Peyer's patch (tissue), 4 donors: ENCODE measurements around the gene MAML2. TPM values are rescaled to one million over a fixed set of nuclear protein-coding genes. Genes with fewer than 3 reads are reported as not detected.
"Not testable (repeated sequence)": the region's sequence is repeated elsewhere in the genome, so short reads cannot be mapped to it uniquely, and the experiment has no call there.

Source experiments
- DNase-seq, 3 donors: peaks; one replicate each; pipeline ENCODE4 v3.0.0-alpha.2; 2017 to 2019
- H3K27ac ChIP-seq, 4 donors: fragments of 200-600 bp; sonication (generic); one replicate each; pipeline ENCODE4 v1.5.1; 2016 to 2019
- H3K27me3 ChIP-seq, 2 donors: fragments of 200-600 bp; sonication (generic); one replicate each; pipeline ENCODE4 v1.5.1; 2019
- H3K36me3 ChIP-seq, 3 donors: fragments of 200-600 bp; sonication (generic); one replicate each; pipeline ENCODE4 v1.5.1; 2016 to 2019
- H3K4me1 ChIP-seq, 4 donors: fragments of 200-600 bp; sonication (generic); one replicate each; pipeline ENCODE4 v1.5.1; 2016 to 2019
- H3K4me3 ChIP-seq, 4 donors: fragments of 200-600 bp; sonication (generic); 1 replicate in 3 of 4; 2 replicates in 1 of 4; pipeline ENCODE4 v1.5.1; 2016 to 2019; ENCODE audit warnings: mild to moderate bottlenecking in 1 of 4
- H3K9me3 ChIP-seq, 4 donors: fragments of 200-600 bp; sonication (generic); one replicate each; pipeline ENCODE4 v1.5.1; 2016 to 2019; ENCODE audit warnings: mild to moderate bottlenecking in 1 of 4
- POLR2A ChIP-seq, 2 donors: fragments of 450-650 bp; IDR thresholded peaks; one replicate each; pipeline ENCODE4 v1.5.1; 2017; ENCODE audit warnings: antibody characterized with exemption in 2 of 2, mild to moderate bottlenecking in 2 of 2, moderate library complexity in 2 of 2
- total RNA-seq, 4 donors: library from RNA; depleted of rRNA; stranded (reverse); fragments of >200 nt; gene quantifications; one replicate each; pipeline ENCODE4 v1.1.0, GENCODE V29; 2016
- TF ChIP-seq, protein P1 (sequence below), 6 experiments: fragments of 450-650 bp in 4 of 6; fragments of 200-600 bp in 2 of 6; sonication (generic) in 1 of 6; IDR thresholded peaks; one replicate each; pipeline ENCODE4 v1.5.1; 2017 to 2019; ENCODE audit warnings: antibody characterized with exemption in 6 of 6, mild to moderate bottlenecking in 3 of 6, moderate library complexity in 1 of 6

The MAML2 gene
- total RNA-seq, 4 donors from 2014 or later: 8.4 to 60.2 (median 22.7) TPM

DNA sequence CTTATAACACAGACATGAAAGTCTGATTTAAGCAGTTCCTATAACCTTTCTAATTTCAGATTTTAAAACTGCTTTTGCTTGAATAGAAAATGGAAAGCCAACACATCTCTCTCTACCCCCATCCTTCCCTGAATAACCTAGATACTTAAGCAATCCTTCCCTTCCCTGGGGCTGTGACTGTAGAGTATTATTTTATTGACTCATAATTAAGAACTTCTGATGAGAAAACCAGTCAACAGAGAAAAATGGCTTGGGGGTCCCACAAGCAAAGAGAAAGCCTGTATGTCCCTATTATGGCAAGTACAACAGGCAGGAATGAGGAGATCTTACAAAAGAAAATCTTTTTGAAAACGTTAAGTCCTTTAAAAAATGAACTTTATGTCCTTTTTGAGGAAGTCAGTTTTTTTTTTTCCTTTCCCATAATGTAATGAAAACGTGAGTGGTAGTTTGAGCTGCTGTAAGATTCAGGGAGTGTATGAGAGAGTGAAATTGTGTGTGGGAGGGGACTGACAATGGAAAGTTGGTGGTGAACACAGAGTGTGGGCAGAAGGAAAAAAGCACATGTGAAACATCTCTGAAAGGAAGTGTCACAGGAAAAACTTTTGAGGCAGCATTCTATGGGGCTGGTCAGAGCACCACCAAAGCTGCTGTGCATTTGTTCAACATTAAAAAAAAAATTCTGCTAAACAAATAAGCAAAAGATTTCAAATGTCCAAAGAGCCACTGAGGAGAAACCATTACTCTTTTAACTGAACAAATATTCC lies 154.6 kb downstream of the MAML2 start:
- Histone ChIP-seq H3K4me3 (no peak overlapping the region), H3K4me1 (peaks cover 0 to 24% (median 3%) of the 10 kb centered on the region in 4 donors), H3K27ac (no peak overlapping the region), H3K36me3 (no peaks in the 10 kb centered on the region), H3K27me3 (no peaks in the 10 kb centered on the region), H3K9me3 (no peaks in the 10 kb centered on the region)
- DNase-seq: no peak
- TF ChIP-seq, protein P1, sequence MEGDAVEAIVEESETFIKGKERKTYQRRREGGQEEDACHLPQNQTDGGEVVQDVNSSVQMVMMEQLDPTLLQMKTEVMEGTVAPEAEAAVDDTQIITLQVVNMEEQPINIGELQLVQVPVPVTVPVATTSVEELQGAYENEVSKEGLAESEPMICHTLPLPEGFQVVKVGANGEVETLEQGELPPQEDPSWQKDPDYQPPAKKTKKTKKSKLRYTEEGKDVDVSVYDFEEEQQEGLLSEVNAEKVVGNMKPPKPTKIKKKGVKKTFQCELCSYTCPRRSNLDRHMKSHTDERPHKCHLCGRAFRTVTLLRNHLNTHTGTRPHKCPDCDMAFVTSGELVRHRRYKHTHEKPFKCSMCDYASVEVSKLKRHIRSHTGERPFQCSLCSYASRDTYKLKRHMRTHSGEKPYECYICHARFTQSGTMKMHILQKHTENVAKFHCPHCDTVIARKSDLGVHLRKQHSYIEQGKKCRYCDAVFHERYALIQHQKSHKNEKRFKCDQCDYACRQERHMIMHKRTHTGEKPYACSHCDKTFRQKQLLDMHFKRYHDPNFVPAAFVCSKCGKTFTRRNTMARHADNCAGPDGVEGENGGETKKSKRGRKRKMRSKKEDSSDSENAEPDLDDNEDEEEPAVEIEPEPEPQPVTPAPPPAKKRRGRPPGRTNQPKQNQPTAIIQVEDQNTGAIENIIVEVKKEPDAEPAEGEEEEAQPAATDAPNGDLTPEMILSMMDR (IDR thresholded peaks at IDR 0.05): no peak
- TF ChIP-seq POLR2A (IDR thresholded peaks at IDR 0.05): no peak

DNA sequence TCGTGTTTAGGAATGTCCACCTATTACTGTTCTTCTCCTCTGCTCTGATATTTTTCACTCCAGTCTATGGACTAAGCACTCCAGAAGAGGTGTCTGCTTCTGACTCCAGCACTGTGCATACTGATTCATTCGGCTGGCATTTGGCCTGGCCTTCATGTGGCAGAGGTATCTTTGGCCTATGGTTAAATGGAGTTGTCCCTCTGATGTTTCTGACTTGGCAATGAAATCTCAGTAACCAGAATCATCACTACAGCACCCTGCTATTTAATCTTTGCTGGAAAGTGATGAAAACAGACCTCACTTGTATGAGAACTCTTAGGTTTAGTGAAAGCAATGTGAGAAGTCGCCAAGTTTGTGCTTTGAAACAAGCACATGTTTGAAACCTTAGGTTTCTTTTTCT lies 155.2 kb downstream of the MAML2 start:
- H3K4me1 ChIP-seq: peaks cover 0 to 23% (median 3%) of the 10 kb centered on the region in 4 donors
- no peak for DNase-seq
- H3K27me3 ChIP-seq: no peaks in the 10 kb centered on the region
- TF ChIP-seq POLR2A (IDR thresholded peaks at IDR 0.05): no peak
- TF ChIP-seq, protein P1 (IDR thresholded peaks at IDR 0.05): no peak
- no peak overlapping the region for H3K4me3 ChIP-seq
- no peak overlapping the region for H3K27ac ChIP-seq
- H3K9me3 ChIP-seq: no peaks in the 10 kb centered on the region
- H3K36me3 ChIP-seq: no peaks in the 10 kb centered on the region

DNA sequence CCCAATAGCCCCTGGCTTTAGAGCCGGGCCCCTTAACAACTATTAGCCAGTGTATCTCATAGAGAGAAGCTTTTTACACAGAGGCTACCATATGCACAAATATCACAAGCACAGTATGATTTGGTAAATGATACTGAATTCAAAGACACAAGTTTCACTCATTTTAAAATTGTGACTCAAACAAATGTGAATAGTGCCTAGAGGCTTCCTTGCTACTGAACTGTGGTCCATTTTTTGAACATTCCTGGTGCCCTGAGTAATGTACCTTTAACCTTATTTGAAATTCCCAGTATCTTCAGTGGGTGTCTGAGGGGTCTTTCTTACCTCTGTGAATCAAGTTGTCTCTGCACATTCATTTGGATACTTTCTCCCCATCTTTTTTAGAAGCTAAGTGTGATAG lies 156.2 kb downstream of the MAML2 start:
- TF ChIP-seq, protein P1 (IDR thresholded peaks at IDR 0.05): no peak
- no peak for TF ChIP-seq POLR2A (IDR thresholded peaks at IDR 0.05)
- Histone ChIP-seq H3K9me3 (no peaks in the 10 kb centered on the region), H3K27ac (no peak overlapping the region), H3K4me3 (no peak overlapping the region), H3K27me3 (no peaks in the 10 kb centered on the region), H3K4me1 (peaks cover 0 to 23% (median 3%) of the 10 kb centered on the region in 4 donors), H3K36me3 (no peaks in the 10 kb centered on the region)
- no peak for DNase-seq

DNA sequence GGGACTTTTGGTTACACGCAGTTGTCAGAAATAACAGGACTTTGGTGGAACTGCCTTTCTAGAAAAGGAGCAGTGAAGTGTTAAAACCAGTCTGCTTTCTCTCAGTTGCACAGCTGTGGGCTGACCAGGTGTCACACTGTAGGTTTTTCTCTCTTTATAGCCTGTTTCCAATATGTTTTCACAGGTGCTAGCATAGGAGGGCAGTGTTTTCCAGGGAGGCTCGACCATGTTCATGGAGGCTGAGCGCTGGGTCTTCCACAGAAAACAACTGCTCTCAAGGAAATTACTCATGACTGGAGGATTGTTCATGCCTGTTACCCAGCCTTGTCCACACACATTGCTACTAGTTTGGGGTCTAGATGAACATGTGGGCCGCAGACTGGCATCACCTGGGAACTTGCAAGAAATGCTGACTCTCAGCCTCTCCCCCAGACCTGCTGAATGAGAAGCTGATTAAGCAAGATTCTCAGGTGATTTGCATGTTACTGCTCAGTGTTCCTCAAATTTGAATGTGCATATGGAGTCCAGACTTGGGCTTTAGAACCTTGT lies 157.7 kb downstream of the MAML2 start:
- peak in 2 of 3 donors; percentile 45 to 52 for DNase-seq
- Histone ChIP-seq H3K9me3 (no peaks in the 10 kb centered on the region), H3K4me1 (peaks cover 0 to 23% (median 3%) of the 10 kb centered on the region in 4 donors), H3K27me3 (no peaks in the 10 kb centered on the region), H3K27ac (peak overlapping the region in 1 of 4 donors; percentile 69), H3K4me3 (no peak overlapping the region), H3K36me3 (no peaks in the 10 kb centered on the region)
- TF ChIP-seq POLR2A (IDR thresholded peaks at IDR 0.05): no peak
- TF ChIP-seq, protein P1 (IDR thresholded peaks at IDR 0.05): no peak

DNA sequence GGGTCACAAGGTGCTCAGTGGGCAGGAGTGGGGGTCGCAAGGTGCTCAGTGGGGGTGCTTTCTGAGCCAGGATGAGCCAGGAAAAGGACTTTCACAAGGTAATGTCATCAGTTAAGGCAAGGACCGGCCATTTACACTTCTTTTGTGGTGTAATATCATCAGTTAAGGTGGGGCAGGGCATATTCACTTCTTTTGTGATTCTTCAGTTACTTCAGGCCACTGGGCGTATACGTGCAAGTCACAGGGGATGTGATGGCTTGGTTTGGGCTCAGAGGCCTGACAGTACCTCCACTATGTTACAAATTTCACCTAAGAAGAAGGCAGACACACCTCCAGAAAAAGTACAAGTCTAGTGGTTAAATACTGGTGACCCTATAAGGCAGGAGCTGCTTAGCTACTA lies 162.1 kb downstream of the MAML2 start:
- not testable (repeated sequence) for H3K27me3 ChIP-seq, H3K36me3 ChIP-seq, H3K4me1 ChIP-seq, H3K4me3 ChIP-seq, DNase-seq, H3K9me3 ChIP-seq, H3K27ac ChIP-seq

DNA sequence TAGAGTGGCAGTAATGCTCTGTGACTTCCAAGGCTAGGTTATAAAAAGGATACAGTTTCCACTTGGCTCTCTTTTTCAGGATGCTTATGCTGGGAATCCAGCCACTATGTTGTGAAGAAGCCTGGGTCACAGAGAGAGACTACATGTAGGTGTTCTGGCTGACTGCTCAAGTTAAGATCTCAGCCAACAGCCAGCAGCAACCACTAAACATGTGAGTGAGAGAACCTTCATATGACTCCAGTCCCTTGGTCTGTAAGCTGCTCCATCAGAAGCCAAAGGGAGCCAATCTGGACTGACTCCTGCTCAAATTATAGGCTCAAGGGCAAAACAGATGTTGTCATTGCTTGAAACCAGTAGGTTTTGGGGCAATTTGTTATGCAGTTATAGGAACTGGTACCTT lies 162.7 kb downstream of the MAML2 start:
- Histone ChIP-seq H3K9me3 (no peaks in the 10 kb centered on the region), H3K36me3 (no peaks in the 10 kb centered on the region), H3K4me1 (no peaks in the 10 kb centered on the region), H3K4me3 (no peak overlapping the region), H3K27me3 (no peaks in the 10 kb centered on the region), H3K27ac (no peak overlapping the region)
- no peak for DNase-seq
- TF ChIP-seq POLR2A (IDR thresholded peaks at IDR 0.05): no peak
- TF ChIP-seq, protein P1 (IDR thresholded peaks at IDR 0.05): no peak
